K562 (cell line): ENCODE results near the gene TRIM68. TPM values are rescaled to one million over a fixed set of nuclear protein-coding genes. Genes with fewer than 3 reads are reported as not detected.

Source experiments
- BRD9 ChIP-seq: fragments of 450-650 bp; IDR thresholded peaks from 2 replicates; pipeline ENCODE4 v1.6.1; 2018; ENCODE audit warnings: low read depth; ENCODE audit not compliant: partially characterized antibody
- CREB1 ChIP-seq, 2 experiments: sonication (generic) in 1 of 2; formaldehyde crosslinking in 1 of 2; IDR thresholded peaks; 2 replicates each; pipeline versions ENCODE4 v1.6.1 to v1.8.0; 2012 to 2022; ENCODE audit warnings: inconsistent platforms in 1 of 2, mild to moderate bottlenecking in 1 of 2, missing genetic modification reagents in 1 of 2, moderate library complexity in 1 of 2
- KLF16 ChIP-seq: IDR thresholded peaks from 2 replicates; pipeline ENCODE4 v1.6.1; 2016; ENCODE audit warnings: antibody characterized with exemption
- NR4A1 ChIP-seq, 2 experiments: fragments of 250-450 bp in 1 of 2; fragments of 450-650 bp in 1 of 2; sonication (Bioruptor Pico) in 1 of 2; IDR thresholded peaks; 2 replicates each; pipeline versions ENCODE4 v1.4.0 to v1.6.1; 2016 to 2020; ENCODE audit warnings: mild to moderate bottlenecking in 2 of 2, missing compliant biosample characterization in 1 of 2, missing genetic modification characterization in 1 of 2, moderate library complexity in 1 of 2
- PRMT5 ChIP-seq: sonication (generic); formaldehyde crosslinking; IDR thresholded peaks from 2 replicates; pipeline ENCODE4 v1.5.0; 2020; ENCODE audit warnings: missing genetic modification reagents
- RAD21 ChIP-seq, 2 experiments: fragments of 250-450 bp in 1 of 2; fragments of 450-650 bp in 1 of 2; sonication (Bioruptor Pico) in 1 of 2; formaldehyde crosslinking in 1 of 2; IDR thresholded peaks in 1 of 2; conservative IDR thresholded peaks in 1 of 2; 2 replicates each; pipeline versions ENCODE4 v1.4.0 to v1.8.0; 2020 to 2022; ENCODE audit warnings: mild to moderate bottlenecking in 2 of 2, moderate library complexity in 1 of 2
- RBFOX2 ChIP-seq: fragments of 200-400 bp; formaldehyde crosslinking; IDR thresholded peaks from 2 replicates; pipeline ENCODE4 v1.6.1; 2017; ENCODE audit warnings: low read depth, mild to moderate bottlenecking, low read length, moderate library complexity
- RFX1 ChIP-seq: fragments of 450-650 bp; IDR thresholded peaks from 2 replicates; pipeline ENCODE4 v1.6.1; 2016; ENCODE audit warnings: mild to moderate bottlenecking, moderate library complexity
- STAG1 ChIP-seq: sonication (generic); formaldehyde crosslinking; IDR thresholded peaks from 2 replicates; pipeline ENCODE4 v1.5.0; 2020; ENCODE audit warnings: missing genetic modification reagents, borderline replicate concordance
- ZNF584 ChIP-seq: fragments of 200-800 bp; sonication (Bioruptor generic); IDR thresholded peaks from 2 replicates; pipeline ENCODE4 v1.6.1; 2016; ENCODE audit warnings: low read depth, mild to moderate bottlenecking, missing genetic modification characterization, missing compliant biosample characterization
- polyA plus RNA-seq, 8 experiments: library from polyadenylated mRNA; depleted of rRNA in 4 of 8; stranded (reverse) in 5 of 8; unstranded in 3 of 8; fragments of >200 nt; fragmentation: Nextera tagmentation in 2 of 8; fragmentation: Illumina TruSeq in 1 of 8; extraction: Ambion mirVana in 2 of 8; extraction: Trizol in 1 of 8; gene quantifications; 2 replicates each; pipeline versions ENCODE4 v1.2.1 to v1.2.3, GENCODE V29; 2011 to 2014; ENCODE audit warnings: inconsistent platforms in 1 of 8, missing spikeins in 1 of 8
- total RNA-seq, 7 experiments: library from RNA; depleted of rRNA in 6 of 7; stranded (reverse); fragments of >200 nt in 6 of 7; fragmentation: Illumina TruSeq in 2 of 7; extraction: Trizol in 2 of 7; gene quantifications; 2 replicates each; pipeline versions ENCODE4 v1.2.1 to v1.2.3, GENCODE V29; 2011 to 2021; ENCODE audit warnings: low replicate concordance in 1 of 7
- TF ChIP-seq, protein P1 (sequence below): fragments of 250-450 bp; sonication (Bioruptor Pico); IDR thresholded peaks from 2 replicates; pipeline ENCODE4 v1.4.0; 2020; ENCODE audit warnings: mild to moderate bottlenecking, moderate library complexity
- TF ChIP-seq, protein P2 (sequence below): fragments of 250-450 bp; sonication (Bioruptor Pico); IDR thresholded peaks from 2 replicates; pipeline ENCODE4 v1.5.0; 2021; ENCODE audit warnings: mild to moderate bottlenecking, borderline replicate concordance
- TF ChIP-seq, protein P3 (sequence below): fragments of 450-650 bp; formaldehyde crosslinking; IDR thresholded peaks from 2 replicates; pipeline ENCODE4 v1.4.0; 2020; ENCODE audit warnings: mild to moderate bottlenecking, moderate library complexity
- TF ChIP-seq, protein P4 (sequence below): fragments of 450-650 bp; formaldehyde crosslinking; IDR thresholded peaks from 2 replicates; pipeline ENCODE4 v1.4.0; 2020; ENCODE audit warnings: mild to moderate bottlenecking, mixed read lengths

The TRIM68 gene
- total and polyA plus RNA-seq, 9 of the 15 experiments (the other 6 are each of a cell fraction or from before 2014, with no cell fraction given), result 5.2 to 10.9 (median 7.9) TPM

DNA sequence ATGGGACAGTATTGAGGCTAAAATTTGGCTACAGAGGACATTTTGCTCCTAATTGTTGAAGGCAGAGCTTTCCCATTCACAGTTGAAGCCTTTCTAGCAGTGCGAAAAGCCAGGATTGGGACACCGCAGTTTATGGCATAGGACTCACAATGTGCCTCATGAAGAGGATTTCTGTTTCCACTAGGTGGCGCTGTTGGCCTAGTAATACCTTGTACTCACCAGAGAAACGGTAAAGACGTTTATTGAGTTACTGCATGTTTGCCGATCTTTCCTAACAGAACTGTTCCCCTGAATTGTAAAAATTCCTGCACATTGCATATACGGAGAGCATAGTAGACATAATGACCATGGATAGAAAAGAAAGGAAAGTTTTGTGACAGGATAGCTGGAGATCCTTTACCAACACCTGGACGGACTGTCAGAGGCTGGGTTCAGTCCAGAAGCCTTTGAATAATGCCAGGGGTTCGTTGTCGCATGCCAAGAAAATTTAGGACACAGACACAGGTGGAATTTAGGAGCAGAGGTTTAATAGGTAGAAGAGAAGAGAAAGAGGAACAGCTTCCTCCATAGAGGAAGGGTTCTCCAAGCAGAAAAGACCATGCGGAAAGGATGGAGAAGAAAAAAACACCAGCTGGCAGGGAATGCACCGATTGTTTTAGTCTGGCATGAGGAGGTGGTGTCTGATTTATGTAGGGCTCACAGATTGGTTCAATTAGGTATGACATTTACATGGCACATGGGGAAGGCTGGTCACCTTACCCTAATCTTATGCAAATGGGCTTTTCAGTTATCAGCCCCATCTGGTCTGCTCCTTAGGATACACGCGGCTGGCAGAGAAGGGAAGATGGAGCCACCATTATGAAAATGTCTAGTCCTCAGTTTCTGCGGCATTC is 18.4 kb upstream of the TRIM68 start (continued):
- no peak for TF ChIP-seq NR4A1 (CRISPR knock-in tag; IDR thresholded peaks at IDR 0.05)
- TF ChIP-seq NR4A1 (tag; IDR thresholded peaks at IDR 0.05), result no peak
- peak; percentile 71 to 90 for TF ChIP-seq RAD21 (CRISPR knock-in tag; conservative IDR thresholded peaks at IDR 0.05 in 1 of 2, IDR thresholded peaks at IDR 0.05 in 1 of 2)
- no peak for TF ChIP-seq RBFOX2
- TF ChIP-seq KLF16, result no peak
- TF ChIP-seq, protein P1, sequence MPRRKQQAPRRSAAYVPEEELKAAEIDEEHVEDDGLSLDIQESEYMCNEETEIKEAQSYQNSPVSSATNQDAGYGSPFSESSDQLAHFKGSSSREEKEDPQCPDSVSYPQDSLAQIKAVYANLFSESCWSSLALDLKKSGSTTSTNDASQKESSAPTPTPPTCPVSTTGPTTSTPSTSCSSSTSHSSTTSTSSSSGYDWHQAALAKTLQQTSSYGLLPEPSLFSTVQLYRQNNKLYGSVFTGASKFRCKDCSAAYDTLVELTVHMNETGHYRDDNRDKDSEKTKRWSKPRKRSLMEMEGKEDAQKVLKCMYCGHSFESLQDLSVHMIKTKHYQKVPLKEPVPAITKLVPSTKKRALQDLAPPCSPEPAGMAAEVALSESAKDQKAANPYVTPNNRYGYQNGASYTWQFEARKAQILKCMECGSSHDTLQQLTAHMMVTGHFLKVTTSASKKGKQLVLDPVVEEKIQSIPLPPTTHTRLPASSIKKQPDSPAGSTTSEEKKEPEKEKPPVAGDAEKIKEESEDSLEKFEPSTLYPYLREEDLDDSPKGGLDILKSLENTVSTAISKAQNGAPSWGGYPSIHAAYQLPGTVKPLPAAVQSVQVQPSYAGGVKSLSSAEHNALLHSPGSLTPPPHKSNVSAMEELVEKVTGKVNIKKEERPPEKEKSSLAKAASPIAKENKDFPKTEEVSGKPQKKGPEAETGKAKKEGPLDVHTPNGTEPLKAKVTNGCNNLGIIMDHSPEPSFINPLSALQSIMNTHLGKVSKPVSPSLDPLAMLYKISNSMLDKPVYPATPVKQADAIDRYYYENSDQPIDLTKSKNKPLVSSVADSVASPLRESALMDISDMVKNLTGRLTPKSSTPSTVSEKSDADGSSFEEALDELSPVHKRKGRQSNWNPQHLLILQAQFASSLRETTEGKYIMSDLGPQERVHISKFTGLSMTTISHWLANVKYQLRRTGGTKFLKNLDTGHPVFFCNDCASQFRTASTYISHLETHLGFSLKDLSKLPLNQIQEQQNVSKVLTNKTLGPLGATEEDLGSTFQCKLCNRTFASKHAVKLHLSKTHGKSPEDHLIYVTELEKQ, result no peak
- TF ChIP-seq, protein P2, sequence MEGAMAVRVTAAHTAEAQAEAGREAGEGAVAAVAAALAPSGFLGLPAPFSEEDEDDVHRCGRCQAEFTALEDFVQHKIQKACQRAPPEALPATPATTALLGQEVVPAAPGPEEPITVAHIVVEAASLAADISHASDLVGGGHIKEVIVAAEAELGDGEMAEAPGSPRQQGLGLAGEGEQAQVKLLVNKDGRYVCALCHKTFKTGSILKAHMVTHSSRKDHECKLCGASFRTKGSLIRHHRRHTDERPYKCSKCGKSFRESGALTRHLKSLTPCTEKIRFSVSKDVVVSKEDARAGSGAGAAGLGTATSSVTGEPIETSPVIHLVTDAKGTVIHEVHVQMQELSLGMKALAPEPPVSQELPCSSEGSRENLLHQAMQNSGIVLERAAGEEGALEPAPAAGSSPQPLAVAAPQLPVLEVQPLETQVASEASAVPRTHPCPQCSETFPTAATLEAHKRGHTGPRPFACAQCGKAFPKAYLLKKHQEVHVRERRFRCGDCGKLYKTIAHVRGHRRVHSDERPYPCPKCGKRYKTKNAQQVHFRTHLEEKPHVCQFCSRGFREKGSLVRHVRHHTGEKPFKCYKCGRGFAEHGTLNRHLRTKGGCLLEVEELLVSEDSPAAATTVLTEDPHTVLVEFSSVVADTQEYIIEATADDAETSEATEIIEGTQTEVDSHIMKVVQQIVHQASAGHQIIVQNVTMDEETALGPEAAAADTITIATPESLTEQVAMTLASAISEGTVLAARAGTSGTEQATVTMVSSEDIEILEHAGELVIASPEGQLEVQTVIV (CRISPR knock-in tag), result no peak
- no peak for TF ChIP-seq RFX1
- no peak for TF ChIP-seq PRMT5 (CRISPR knock-in tag)
- TF ChIP-seq, protein P3, sequence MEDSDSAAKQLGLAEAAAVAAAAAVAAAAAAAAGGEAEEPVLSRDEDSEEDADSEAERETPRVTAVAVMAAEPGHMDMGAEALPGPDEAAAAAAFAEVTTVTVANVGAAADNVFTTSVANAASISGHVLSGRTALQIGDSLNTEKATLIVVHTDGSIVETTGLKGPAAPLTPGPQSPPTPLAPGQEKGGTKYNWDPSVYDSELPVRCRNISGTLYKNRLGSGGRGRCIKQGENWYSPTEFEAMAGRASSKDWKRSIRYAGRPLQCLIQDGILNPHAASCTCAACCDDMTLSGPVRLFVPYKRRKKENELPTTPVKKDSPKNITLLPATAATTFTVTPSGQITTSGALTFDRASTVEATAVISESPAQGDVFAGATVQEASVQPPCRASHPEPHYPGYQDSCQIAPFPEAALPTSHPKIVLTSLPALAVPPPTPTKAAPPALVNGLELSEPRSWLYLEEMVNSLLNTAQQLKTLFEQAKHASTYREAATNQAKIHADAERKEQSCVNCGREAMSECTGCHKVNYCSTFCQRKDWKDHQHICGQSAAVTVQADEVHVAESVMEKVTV (CRISPR knock-in tag), result peak; percentile 65
- TF ChIP-seq, protein P4, sequence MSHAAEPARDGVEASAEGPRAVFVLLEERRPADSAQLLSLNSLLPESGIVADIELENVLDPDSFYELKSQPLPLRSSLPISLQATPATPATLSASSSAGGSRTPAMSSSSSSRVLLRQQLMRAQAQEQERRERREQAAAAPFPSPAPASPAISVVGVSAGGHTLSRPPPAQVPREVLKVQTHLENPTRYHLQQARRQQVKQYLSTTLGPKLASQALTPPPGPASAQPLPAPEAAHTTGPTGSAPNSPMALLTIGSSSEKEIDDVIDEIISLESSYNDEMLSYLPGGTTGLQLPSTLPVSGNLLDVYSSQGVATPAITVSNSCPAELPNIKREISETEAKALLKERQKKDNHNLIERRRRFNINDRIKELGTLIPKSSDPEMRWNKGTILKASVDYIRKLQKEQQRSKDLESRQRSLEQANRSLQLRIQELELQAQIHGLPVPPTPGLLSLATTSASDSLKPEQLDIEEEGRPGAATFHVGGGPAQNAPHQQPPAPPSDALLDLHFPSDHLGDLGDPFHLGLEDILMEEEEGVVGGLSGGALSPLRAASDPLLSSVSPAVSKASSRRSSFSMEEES (CRISPR knock-in tag), result no peak
- no peak for TF ChIP-seq CREB1 (IDR thresholded peaks at IDR 0.05)
- TF ChIP-seq CREB1 (CRISPR knock-in tag; IDR thresholded peaks at IDR 0.05), result 0 out of 2 replicates have a peak, but pooled peaks have one; percentile 17
- peak; percentile 63; the same call in 1 of the 2 replicates for TF ChIP-seq STAG1 (CRISPR knock-in tag)
- no peak for TF ChIP-seq ZNF584 (CRISPR knock-in tag)
- TF ChIP-seq BRD9, result no peak
